Testis (tissue), 3 donors: Measurements from ENCODE around the gene SENP7. TPM values are rescaled to one million over a fixed set of nuclear protein-coding genes. Genes with fewer than 3 reads are reported as not detected.

Experiments
- DNase-seq: peaks from one replicate; pipeline ENCODE4 v3.0.0-alpha.2; 2019
- H3K27ac ChIP-seq, 2 donors: fragments of 200-600 bp; sonication (generic); one replicate each; pipeline ENCODE4 v1.5.1; 2019
- H3K27me3 ChIP-seq: fragments of 200-600 bp; sonication (generic); one replicate; pipeline ENCODE4 v1.5.1; 2019
- H3K36me3 ChIP-seq: fragments of 200-600 bp; sonication (generic); one replicate; pipeline ENCODE4 v1.5.1; 2017; ENCODE audit warnings: low read depth; ENCODE audit errors: missing control alignments
- H3K4me1 ChIP-seq: fragments of 200-600 bp; sonication (generic); one replicate; pipeline ENCODE4 v1.5.1; 2019
- H3K4me3 ChIP-seq, 2 donors: fragments of 200-600 bp; sonication (generic); one replicate each; pipeline ENCODE4 v1.5.1; 2017 to 2019
- H3K9me3 ChIP-seq: fragments of 200-600 bp; sonication (generic); one replicate; pipeline ENCODE4 v1.5.1; 2017
- POLR2A ChIP-seq: fragments of 450-650 bp; IDR thresholded peaks from one replicate; pipeline ENCODE4 v1.6.1; 2017; ENCODE audit warnings: antibody characterized with exemption, mild to moderate bottlenecking, moderate library complexity
- WGBS, 2 donors: methylation state at CpG; one replicate each; pipeline ENCODE4 v1.1.5; 2018; 5-methylcytosine and 5-hydroxymethylcytosine counted together
- intact Hi-C: fragments of 100-400 bp; cut with DNase I; formaldehyde crosslinking; loops from one replicate; pipeline ENCODE4 v1.15.1; 2023; ENCODE audit warnings: low total_unique reads
- polyA plus RNA-seq: library from polyadenylated mRNA; stranded (reverse); fragments of 350-450 nt; fragmentation: Illumina TruSeq; extraction: RNeasy Lipid Tissue Mini Kit (QIAGEN cat#74804); gene quantifications from one replicate; pipeline ENCODE4 v1.2.3, GENCODE V29; 2014; ENCODE audit warnings: low read depth, low replicate concordance; ENCODE audit not compliant: insufficient read depth
- total RNA-seq, 2 donors: library from RNA; depleted of rRNA; stranded (reverse); fragments of >200 nt; gene quantifications; one replicate each; pipeline ENCODE4 v1.2.3, GENCODE V29; 2016
- TF ChIP-seq, protein P1 (sequence below), 3 experiments: fragments of 450-650 bp in 2 of 3; fragments of 200-600 bp in 1 of 3; sonication (generic) in 1 of 3; IDR thresholded peaks; one replicate each; pipeline ENCODE4 v1.5.1; 2016 to 2019; ENCODE audit warnings: antibody characterized with exemption in 3 of 3, mild to moderate bottlenecking in 2 of 3, moderate library complexity in 1 of 3

SENP7 gene
- total and polyA plus RNA-seq, 3 donors from 2014 or later: 12.6 to 25.7 (median 23.9) TPM

DNA sequence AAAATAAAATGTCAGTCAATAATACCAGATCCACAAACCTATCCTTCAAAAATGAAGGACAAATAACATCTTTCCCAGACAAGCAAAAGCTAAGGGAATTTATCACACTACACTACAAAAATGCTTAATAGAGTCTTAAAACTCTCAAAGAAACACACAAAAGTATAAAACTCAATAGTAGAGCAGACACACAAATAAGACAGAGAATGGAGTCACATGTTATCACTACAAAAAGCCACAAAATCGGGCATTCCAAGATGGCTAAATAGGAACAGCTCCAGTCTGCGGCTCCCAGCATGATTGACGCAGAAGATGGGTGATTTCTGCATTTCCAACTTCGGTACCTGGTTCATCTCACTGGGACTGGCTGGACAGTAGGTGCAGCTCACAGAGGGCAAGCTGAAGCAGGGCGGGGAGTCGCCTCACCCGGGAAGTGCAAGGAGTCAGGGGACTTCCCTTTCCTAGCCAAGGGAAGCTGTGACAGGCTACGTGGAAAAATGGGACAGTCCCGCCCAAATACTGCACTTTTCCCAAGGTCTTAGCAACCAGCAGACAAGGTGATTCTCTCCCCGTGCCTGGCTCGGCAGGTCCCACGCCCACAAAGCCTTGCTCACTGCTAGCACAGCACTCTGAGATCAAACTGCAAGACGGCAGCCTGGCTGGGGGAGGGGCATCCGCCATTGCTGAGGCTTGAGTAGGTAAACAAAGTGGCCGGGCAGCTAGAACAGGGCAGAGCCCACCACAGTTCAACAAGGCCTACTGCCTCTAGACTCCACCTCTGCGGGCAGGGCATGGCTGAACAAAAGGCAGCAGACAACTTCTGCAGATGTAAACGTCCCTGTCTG, 46.3 kb downstream of the SENP7 start:
- Histone ChIP-seq H3K27me3 (no peaks in the 10 kb centered on the region), H3K27ac (no peak overlapping the region), H3K36me3 (no peaks in the 10 kb centered on the region), H3K9me3 (no peaks in the 10 kb centered on the region), H3K4me1 (no peaks in the 10 kb centered on the region), H3K4me3 (no peak overlapping the region)
- no peak for TF ChIP-seq POLR2A
- TF ChIP-seq, protein P1, sequence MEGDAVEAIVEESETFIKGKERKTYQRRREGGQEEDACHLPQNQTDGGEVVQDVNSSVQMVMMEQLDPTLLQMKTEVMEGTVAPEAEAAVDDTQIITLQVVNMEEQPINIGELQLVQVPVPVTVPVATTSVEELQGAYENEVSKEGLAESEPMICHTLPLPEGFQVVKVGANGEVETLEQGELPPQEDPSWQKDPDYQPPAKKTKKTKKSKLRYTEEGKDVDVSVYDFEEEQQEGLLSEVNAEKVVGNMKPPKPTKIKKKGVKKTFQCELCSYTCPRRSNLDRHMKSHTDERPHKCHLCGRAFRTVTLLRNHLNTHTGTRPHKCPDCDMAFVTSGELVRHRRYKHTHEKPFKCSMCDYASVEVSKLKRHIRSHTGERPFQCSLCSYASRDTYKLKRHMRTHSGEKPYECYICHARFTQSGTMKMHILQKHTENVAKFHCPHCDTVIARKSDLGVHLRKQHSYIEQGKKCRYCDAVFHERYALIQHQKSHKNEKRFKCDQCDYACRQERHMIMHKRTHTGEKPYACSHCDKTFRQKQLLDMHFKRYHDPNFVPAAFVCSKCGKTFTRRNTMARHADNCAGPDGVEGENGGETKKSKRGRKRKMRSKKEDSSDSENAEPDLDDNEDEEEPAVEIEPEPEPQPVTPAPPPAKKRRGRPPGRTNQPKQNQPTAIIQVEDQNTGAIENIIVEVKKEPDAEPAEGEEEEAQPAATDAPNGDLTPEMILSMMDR (IDR thresholded peaks at IDR 0.05): no peak
- DNase-seq: no peak
- 78 to 84% methylated on average over 16 to 17 of the region's 17 CpGs for WGBS, 2 donors
- intact Hi-C loops: no loop called here

- Histone ChIP-seq H3K9me3 (no peaks in the 10 kb centered on the region), H3K27ac (no peak overlapping the region), H3K36me3 (no peaks in the 10 kb centered on the region), H3K27me3 (no peaks in the 10 kb centered on the region), H3K4me3 (no peak overlapping the region), H3K4me1 (no peaks in the 10 kb centered on the region)
- no peak for DNase-seq
- intact Hi-C loops: no loop called here
- TF ChIP-seq, protein P1 (IDR thresholded peaks at IDR 0.05): no peak
- WGBS, 2 donors: 98 to 100% methylated on average over 2 of the region's 2 CpGs
Observed at GRCh38 chr3:101464235-101464634, 48.8 kb downstream of the SENP7 start.

DNA sequence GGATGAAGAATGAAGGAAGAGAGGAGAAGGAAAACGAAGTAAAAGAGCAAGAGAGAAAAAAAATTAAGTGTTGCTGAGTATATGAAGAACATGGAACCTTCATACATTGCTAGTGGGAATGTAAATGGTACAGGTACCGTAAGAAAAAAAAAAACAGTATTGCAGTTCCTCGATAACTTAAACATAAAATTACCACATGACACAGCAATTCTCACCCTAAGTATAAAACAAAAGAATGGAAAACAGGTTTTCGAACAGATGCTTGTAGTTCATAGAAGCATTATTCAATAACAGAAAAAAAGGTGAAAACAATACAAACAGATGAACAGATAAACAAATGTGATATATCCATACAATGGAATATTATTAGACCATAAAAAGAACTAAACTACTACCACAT, 51.6 kb downstream of the SENP7 start:
- WGBS, 2 donors: 81 to 93% methylated on average over 4 of the region's 4 CpGs
- Histone ChIP-seq H3K4me1 (no peaks in the 10 kb centered on the region), H3K27me3 (no peaks in the 10 kb centered on the region), H3K4me3 (no peak overlapping the region), H3K9me3 (no peaks in the 10 kb centered on the region), H3K36me3 (no peaks in the 10 kb centered on the region), H3K27ac (no peak overlapping the region)
- intact Hi-C loops: no loop called here
- TF ChIP-seq POLR2A: no peak
- TF ChIP-seq, protein P1 (IDR thresholded peaks at IDR 0.05): no peak
- no peak for DNase-seq

DNA sequence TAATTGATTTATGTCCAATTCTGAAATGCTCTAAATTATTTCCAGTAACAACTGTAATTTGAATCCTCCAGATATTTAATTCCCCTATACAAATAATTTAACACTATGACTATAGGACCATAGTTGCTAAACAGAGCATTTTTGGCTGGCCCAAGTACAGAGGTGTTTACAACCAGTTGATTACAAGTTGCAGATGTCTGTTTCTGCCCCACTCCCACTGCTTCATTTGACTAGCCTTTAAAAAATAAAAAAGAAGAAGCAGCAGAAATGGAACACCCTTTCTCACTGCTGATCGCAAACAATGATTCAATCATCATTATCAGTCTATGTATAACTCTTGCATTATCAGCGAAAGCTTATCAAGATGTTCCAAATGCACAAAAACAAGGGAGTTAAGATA, 54.6 kb downstream of the SENP7 start:
- Histone ChIP-seq H3K27ac (no peak overlapping the region), H3K9me3 (no peaks in the 10 kb centered on the region), H3K4me1 (no peaks in the 10 kb centered on the region), H3K4me3 (no peak overlapping the region), H3K27me3 (no peaks in the 10 kb centered on the region), H3K36me3 (no peaks in the 10 kb centered on the region)
- WGBS, 2 donors: 82 to 86% methylated on average over 2 of the region's 2 CpGs
- TF ChIP-seq POLR2A: no peak
- TF ChIP-seq, protein P1 (IDR thresholded peaks at IDR 0.05): no peak
- intact Hi-C loops: no loop called here
- DNase-seq: no peak

- Histone ChIP-seq H3K36me3 (no peaks in the 10 kb centered on the region), H3K9me3 (no peaks in the 10 kb centered on the region), H3K4me1 (no peaks in the 10 kb centered on the region), H3K4me3 (no peak overlapping the region), H3K27ac (no peak overlapping the region), H3K27me3 (no peaks in the 10 kb centered on the region)
- intact Hi-C loops: no loop called here
- TF ChIP-seq, protein P1 (IDR thresholded peaks at IDR 0.05): no peak
- TF ChIP-seq POLR2A: no peak
- no peak for DNase-seq
Observed at GRCh38 chr3:101454629-101455028, 58.4 kb downstream of the SENP7 start.
